ENCODE data around the gene COL12A1. TPM values are rescaled to one million over a fixed set of nuclear protein-coding genes. Genes with fewer than 3 reads are reported as not detected.

Gene COL12A1
- total and polyA plus RNA-seq, 2 experiments from 2014 or later = 9.2 to 49.0 TPM

DNA sequence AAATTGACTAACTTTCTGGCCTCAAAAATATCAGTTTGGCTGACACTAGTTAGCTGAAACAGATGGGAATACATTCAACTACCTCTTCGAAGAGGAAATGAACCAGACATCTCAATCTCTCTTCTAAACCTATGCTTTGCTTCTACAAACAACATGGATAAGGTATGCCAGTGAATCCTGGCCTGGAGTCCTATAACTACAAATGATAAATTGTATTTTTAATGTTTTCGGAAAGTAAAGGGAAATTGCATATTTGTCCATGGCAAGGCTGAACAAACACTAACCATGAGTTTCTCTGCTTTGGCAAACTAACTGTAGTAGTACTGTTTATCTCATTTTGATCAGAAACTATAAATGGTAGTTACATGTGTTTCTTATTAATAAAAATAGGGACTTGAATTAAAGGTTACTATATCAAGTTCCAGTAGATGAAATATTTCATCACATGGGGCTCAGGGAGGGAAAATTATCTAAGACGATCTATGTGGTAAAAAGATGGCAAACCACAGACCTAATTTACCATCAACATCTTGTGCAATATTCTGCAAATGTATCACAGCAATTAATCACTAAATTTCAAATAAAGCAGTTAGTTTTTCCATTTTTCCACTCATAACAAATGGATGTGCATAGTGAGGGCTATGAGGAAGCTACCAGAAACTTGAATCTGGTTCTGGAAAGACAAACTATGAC lies 76.8 kb downstream of the COL12A1 start:
- H3K4me1 ChIP-seq (ENCODE audit: insufficient read depth) = no peaks in the 10 kb centered on the region
- no peak overlapping the region for H3K4me3 ChIP-seq
- no peaks in the 10 kb centered on the region for H3K79me2 ChIP-seq
- H3K9me2 ChIP-seq (replicated peaks; ENCODE audit: insufficient read depth) = no peaks in the 10 kb centered on the region
- 67% methylated on average over 3 of the region's 3 CpGs for WGBS (ENCODE audit: low lambda C conversion rate, missing lambda C conversion rate)
- H3K36me3 ChIP-seq (replicated peaks; ENCODE audit: insufficient read depth, low read depth) = no peaks in the 10 kb centered on the region
- DNase-seq (ENCODE audit: low spot score) = no peak
- TF ChIP-seq, protein P1, sequence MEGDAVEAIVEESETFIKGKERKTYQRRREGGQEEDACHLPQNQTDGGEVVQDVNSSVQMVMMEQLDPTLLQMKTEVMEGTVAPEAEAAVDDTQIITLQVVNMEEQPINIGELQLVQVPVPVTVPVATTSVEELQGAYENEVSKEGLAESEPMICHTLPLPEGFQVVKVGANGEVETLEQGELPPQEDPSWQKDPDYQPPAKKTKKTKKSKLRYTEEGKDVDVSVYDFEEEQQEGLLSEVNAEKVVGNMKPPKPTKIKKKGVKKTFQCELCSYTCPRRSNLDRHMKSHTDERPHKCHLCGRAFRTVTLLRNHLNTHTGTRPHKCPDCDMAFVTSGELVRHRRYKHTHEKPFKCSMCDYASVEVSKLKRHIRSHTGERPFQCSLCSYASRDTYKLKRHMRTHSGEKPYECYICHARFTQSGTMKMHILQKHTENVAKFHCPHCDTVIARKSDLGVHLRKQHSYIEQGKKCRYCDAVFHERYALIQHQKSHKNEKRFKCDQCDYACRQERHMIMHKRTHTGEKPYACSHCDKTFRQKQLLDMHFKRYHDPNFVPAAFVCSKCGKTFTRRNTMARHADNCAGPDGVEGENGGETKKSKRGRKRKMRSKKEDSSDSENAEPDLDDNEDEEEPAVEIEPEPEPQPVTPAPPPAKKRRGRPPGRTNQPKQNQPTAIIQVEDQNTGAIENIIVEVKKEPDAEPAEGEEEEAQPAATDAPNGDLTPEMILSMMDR (IDR thresholded peaks at IDR 0.05; ENCODE audit: poor library complexity) = no peak
- TF ChIP-seq EZH2phosphoT487 (IDR thresholded peaks at IDR 0.05; ENCODE audit: low read depth, severe bottlenecking, unreplicated experiment) (no peak), EZH2 (IDR thresholded peaks at IDR 0.05; ENCODE audit: borderline replicate concordance) (no peak)
- H3K9me3 ChIP-seq (ENCODE audit: low read depth) = no peaks in the 10 kb centered on the region
- H4K20me1 ChIP-seq (ENCODE audit: insufficient read depth, poor library complexity, severe bottlenecking) = no peaks in the 10 kb centered on the region
- H3K27ac ChIP-seq = no peak overlapping the region
- no peak overlapping the region for H3K4me2 ChIP-seq
- no peak overlapping the region for H2AFZ ChIP-seq
- no peaks in the 10 kb centered on the region for H3K27me3 ChIP-seq

DNA sequence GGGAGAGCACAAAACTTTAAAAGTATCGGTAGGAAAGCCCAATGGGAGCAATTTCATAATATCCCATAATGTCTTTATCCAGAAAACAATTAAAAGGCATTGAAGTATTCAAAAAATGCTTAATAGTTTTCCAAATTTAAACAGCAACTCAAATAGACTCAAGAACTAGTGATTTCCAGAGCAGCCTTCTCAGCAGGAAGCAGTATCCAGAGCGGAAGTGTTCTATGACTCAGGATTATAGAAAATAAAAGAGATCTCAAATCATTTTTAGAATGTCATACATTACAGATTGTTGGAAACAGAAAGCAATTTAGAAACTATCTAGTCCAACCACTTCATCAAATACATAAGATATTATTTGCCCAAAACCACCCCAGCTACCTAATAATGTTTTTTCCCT lies 79.3 kb downstream of the COL12A1 start:
- H3K4me2 ChIP-seq = no peak overlapping the region
- no peaks in the 10 kb centered on the region for H3K27me3 ChIP-seq
- H3K27ac ChIP-seq = no peak overlapping the region
- no peaks in the 10 kb centered on the region for H4K20me1 ChIP-seq (ENCODE audit: insufficient read depth, poor library complexity, severe bottlenecking)
- TF ChIP-seq, protein P1 (IDR thresholded peaks at IDR 0.05; ENCODE audit: poor library complexity) = no peak
- TF ChIP-seq EZH2 (IDR thresholded peaks at IDR 0.05; ENCODE audit: borderline replicate concordance) (no peak), EZH2phosphoT487 (IDR thresholded peaks at IDR 0.05; ENCODE audit: low read depth, severe bottlenecking, unreplicated experiment) (no peak)
- H3K4me3 ChIP-seq = no peak overlapping the region
- H2AFZ ChIP-seq = no peak overlapping the region
- no peaks in the 10 kb centered on the region for H3K9me3 ChIP-seq (ENCODE audit: low read depth)
- no peaks in the 10 kb centered on the region for H3K36me3 ChIP-seq (replicated peaks; ENCODE audit: insufficient read depth, low read depth)
- no peak for DNase-seq (ENCODE audit: low spot score)
- H3K79me2 ChIP-seq = no peaks in the 10 kb centered on the region
- H3K4me1 ChIP-seq (ENCODE audit: insufficient read depth) = no peaks in the 10 kb centered on the region
- 88% methylated on average over 2 of the region's 2 CpGs for WGBS (ENCODE audit: low lambda C conversion rate, missing lambda C conversion rate)
- H3K9me2 ChIP-seq (replicated peaks; ENCODE audit: insufficient read depth) = no peaks in the 10 kb centered on the region

DNA sequence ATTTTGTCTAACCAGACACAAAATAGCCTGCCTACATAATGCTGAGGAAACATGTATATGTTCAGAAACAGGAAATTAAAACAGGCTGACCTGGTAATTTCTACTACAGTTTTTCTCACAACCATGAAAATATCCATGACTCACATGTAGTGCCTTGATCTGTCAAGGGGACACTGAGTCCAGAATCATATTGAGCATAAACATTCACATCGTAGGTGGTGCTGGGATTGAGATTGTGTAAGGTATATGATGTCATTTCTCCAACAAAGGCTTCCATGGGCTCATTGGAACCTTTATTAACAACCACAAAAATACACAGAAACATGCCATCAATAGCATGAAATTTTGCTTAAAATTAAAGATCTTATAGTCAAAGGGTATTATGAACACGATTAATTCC lies 80.9 kb downstream of the COL12A1 start:
- TF ChIP-seq, protein P1 (IDR thresholded peaks at IDR 0.05; ENCODE audit: poor library complexity) = no peak
- TF ChIP-seq EZH2phosphoT487 (IDR thresholded peaks at IDR 0.05; ENCODE audit: low read depth, severe bottlenecking, unreplicated experiment) = no peak
- no peaks in the 10 kb centered on the region for H3K9me2 ChIP-seq (replicated peaks; ENCODE audit: insufficient read depth)
- no peak for DNase-seq (ENCODE audit: low spot score)
- H2AFZ ChIP-seq = no peak overlapping the region
- no peak overlapping the region for H3K4me3 ChIP-seq
- H3K9me3 ChIP-seq (ENCODE audit: low read depth) = no peaks in the 10 kb centered on the region
- no peaks in the 10 kb centered on the region for H3K4me1 ChIP-seq (ENCODE audit: insufficient read depth)
- no peaks in the 10 kb centered on the region for H3K79me2 ChIP-seq
- no peaks in the 10 kb centered on the region for H4K20me1 ChIP-seq (ENCODE audit: insufficient read depth, poor library complexity, severe bottlenecking)
- no peak overlapping the region for H3K27ac ChIP-seq
- no peaks in the 10 kb centered on the region for H3K27me3 ChIP-seq
- no peak overlapping the region for H3K4me2 ChIP-seq
- H3K36me3 ChIP-seq (replicated peaks; ENCODE audit: insufficient read depth, low read depth) = no peaks in the 10 kb centered on the region
- 93% methylated on average over 2 of the region's 2 CpGs for WGBS (ENCODE audit: low lambda C conversion rate, missing lambda C conversion rate)
